ENCODE results near the gene F5.

F5 gene

DNA sequence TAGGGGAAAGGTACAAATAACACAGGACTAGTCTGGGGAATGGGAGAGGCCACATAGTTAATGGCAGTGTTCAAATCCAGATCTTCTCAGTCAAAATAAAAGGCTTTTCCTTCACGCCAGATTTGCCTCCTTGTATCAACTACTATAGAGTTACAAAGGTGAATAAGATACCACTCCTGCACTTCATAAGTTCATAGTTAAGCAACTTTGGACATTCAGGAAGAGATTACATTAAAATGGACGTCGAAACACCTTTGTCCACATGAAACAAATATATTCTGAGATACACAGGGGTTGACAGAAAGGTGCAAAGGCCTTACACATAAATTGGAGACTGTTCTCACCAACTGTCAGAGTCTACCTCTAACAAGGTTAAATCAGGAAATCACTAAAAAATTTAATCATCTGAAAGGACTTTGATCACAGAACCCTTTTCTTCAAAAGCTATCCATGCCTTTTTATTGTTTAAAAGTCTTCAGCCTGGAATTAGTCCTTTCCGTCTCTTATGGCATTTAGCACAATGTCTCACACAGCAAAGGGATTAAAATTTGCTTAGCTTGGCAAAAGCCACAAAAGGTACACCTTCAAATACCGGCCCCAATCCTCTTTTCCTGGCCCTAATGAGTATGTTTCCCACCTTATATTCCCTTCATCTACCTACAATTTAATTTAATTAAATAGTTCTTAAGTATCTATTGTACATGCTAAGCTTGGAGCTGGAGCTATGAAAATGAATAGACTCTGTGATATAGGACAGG is 8.1 kb downstream of the F5 start:
- Histone ChIP-seq H2AFZ (ENCODE audit: low read depth) (no peak overlapping the region), H3K36me3 (ENCODE audit: insufficient read depth) (no peaks in the 10 kb centered on the region), H3K4me2 (no peak overlapping the region), H4K20me1 (ENCODE audit: insufficient read depth) (no peaks in the 10 kb centered on the region), H3K79me2 (ENCODE audit: insufficient read depth, low read depth) (no peaks in the 10 kb centered on the region), H3K27me3 (ENCODE audit: insufficient read depth, low read depth) (no peaks in the 10 kb centered on the region), H3K4me1 (ENCODE audit: low read depth, poor library complexity, severe bottlenecking) (no peaks in the 10 kb centered on the region), H3K4me3 (IDR thresholded peaks at IDR 0.05; ENCODE audit: insufficient read depth, low read depth, low read length) (no peak overlapping the region), H3K27ac (no peak overlapping the region), H3K9ac (no peak overlapping the region)
- TF ChIP-seq, protein P1, sequence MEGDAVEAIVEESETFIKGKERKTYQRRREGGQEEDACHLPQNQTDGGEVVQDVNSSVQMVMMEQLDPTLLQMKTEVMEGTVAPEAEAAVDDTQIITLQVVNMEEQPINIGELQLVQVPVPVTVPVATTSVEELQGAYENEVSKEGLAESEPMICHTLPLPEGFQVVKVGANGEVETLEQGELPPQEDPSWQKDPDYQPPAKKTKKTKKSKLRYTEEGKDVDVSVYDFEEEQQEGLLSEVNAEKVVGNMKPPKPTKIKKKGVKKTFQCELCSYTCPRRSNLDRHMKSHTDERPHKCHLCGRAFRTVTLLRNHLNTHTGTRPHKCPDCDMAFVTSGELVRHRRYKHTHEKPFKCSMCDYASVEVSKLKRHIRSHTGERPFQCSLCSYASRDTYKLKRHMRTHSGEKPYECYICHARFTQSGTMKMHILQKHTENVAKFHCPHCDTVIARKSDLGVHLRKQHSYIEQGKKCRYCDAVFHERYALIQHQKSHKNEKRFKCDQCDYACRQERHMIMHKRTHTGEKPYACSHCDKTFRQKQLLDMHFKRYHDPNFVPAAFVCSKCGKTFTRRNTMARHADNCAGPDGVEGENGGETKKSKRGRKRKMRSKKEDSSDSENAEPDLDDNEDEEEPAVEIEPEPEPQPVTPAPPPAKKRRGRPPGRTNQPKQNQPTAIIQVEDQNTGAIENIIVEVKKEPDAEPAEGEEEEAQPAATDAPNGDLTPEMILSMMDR (conservative IDR thresholded peaks at IDR 0.05; ENCODE audit: low read depth, low read length): no peak

DNA sequence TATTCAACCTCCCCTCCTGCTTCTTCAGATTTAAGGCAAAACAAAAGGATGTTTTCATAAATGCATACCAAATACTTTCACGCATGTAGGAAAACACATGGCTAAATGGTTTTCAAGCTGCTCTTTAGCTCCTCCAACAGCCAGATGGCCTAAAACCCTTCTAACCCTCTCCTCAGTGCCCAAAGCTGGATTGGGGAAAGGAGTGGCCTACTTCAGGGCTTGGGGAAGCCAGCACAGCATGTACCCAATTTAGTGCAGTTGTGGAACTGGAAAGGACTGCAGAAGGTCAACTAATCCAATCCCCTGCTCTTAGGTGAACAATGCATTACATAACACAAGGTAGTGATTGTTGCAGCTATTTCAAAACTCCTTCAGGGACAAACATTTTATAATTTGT is 9.3 kb downstream of the F5 start:
- H3K9ac ChIP-seq: no peak overlapping the region
- no peaks in the 10 kb centered on the region for H4K20me1 ChIP-seq (ENCODE audit: insufficient read depth)
- no peaks in the 10 kb centered on the region for H3K36me3 ChIP-seq (ENCODE audit: insufficient read depth)
- no peak overlapping the region for H2AFZ ChIP-seq (ENCODE audit: low read depth)
- TF ChIP-seq, protein P1 (conservative IDR thresholded peaks at IDR 0.05; ENCODE audit: low read depth, low read length): no peak
- no peaks in the 10 kb centered on the region for H3K79me2 ChIP-seq (ENCODE audit: insufficient read depth, low read depth)
- H3K27ac ChIP-seq: no peak overlapping the region
- no peak overlapping the region for H3K4me2 ChIP-seq
- H3K27me3 ChIP-seq (ENCODE audit: insufficient read depth, low read depth): no peaks in the 10 kb centered on the region
- H3K4me3 ChIP-seq (IDR thresholded peaks at IDR 0.05; ENCODE audit: insufficient read depth, low read depth, low read length): no peak overlapping the region
- H3K4me1 ChIP-seq (ENCODE audit: low read depth, poor library complexity, severe bottlenecking): no peaks in the 10 kb centered on the region

DNA sequence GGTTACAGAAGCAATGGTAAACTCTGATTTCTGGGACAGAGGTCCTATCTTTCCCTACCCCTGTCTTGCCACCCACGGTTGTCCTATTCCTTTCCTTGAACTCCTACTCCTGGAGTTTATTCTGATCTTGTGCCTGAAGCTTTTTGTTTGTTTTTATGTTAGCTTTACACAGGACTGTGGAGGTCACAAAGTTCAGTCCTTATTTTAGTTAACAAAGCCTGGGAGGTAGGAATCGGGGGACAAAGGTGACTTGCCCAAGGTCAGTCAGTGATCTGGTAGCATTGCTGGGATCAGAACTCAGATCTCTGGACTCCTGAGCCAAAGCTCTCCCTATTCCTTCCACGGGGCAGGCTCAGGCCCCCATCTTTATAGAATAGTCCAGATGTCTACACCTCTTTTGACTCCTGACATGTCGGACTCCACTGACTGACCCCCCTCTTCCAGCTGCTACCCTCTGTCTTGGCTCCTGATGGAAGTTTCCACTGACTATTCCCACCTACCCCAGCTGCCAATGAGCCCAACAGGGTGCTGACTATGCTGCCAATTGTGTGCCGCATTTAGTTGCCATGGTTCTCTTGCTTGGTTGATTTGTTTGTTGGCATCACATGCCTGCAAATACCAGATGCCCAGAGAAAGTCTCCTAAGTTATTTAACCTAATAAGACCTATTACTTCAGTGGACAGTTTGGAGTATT is 9.9 kb downstream of the F5 start:
- Histone ChIP-seq H3K4me3 (IDR thresholded peaks at IDR 0.05; ENCODE audit: insufficient read depth, low read depth, low read length) (no peak overlapping the region), H3K4me1 (ENCODE audit: low read depth, poor library complexity, severe bottlenecking) (no peaks in the 10 kb centered on the region), H3K79me2 (ENCODE audit: insufficient read depth, low read depth) (no peaks in the 10 kb centered on the region), H3K9ac (no peak overlapping the region), H3K4me2 (no peak overlapping the region), H3K27me3 (ENCODE audit: insufficient read depth, low read depth) (no peaks in the 10 kb centered on the region), H3K27ac (no peak overlapping the region), H3K36me3 (ENCODE audit: insufficient read depth) (no peaks in the 10 kb centered on the region), H4K20me1 (ENCODE audit: insufficient read depth) (no peaks in the 10 kb centered on the region), H2AFZ (ENCODE audit: low read depth) (no peak overlapping the region)
- TF ChIP-seq, protein P1 (conservative IDR thresholded peaks at IDR 0.05; ENCODE audit: low read depth, low read length): no peak

DNA sequence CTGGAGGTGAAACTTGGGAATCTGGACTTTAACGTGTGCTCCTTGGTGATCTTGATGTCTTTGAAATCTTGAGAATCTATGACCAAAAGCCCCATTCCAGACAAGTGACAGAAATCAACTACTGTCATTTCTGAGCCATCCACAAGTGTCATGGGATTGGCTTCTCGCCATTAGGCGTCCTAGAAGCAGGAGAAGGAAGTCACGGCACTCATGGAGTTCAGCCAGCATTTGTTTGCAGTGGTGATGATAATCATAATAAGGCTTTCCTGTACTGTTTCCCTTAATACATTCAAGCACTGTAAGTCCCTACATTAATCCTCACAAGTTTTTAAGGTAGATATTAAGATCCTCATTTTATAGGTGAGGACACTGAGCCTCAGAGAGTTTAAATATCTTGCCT is 11.9 kb downstream of the F5 start:
- Histone ChIP-seq H3K36me3 (ENCODE audit: insufficient read depth) (no peaks in the 10 kb centered on the region), H3K4me2 (no peak overlapping the region), H3K27me3 (ENCODE audit: insufficient read depth, low read depth) (no peaks in the 10 kb centered on the region), H3K4me3 (IDR thresholded peaks at IDR 0.05; ENCODE audit: insufficient read depth, low read depth, low read length) (no peak overlapping the region), H3K79me2 (ENCODE audit: insufficient read depth, low read depth) (no peaks in the 10 kb centered on the region), H4K20me1 (ENCODE audit: insufficient read depth) (no peaks in the 10 kb centered on the region), H3K4me1 (ENCODE audit: low read depth, poor library complexity, severe bottlenecking) (no peaks in the 10 kb centered on the region), H2AFZ (ENCODE audit: low read depth) (no peak overlapping the region), H3K27ac (no peak overlapping the region), H3K9ac (no peak overlapping the region)
- TF ChIP-seq, protein P1 (conservative IDR thresholded peaks at IDR 0.05; ENCODE audit: low read depth, low read length): no peak
